HG03342 (cell line): ENCODE results near the gene OGFR.
A peak's percentile ranks its signal among the peaks of the same experiment; 100 is the strongest.

Source experiments
- ATAC-seq: cut with Tn5 transposase; IDR thresholded peaks from one replicate; pipeline ENCODE4 v1.9.1; 2021; ENCODE audit warnings: mild to moderate bottlenecking, moderate library complexity; ENCODE audit not compliant: unreplicated experiment

The OGFR gene

GRCh38 chr20:62856931-62857619, 52.4 kb downstream of the OGFR start:
- no peak for ATAC-seq

DNA sequence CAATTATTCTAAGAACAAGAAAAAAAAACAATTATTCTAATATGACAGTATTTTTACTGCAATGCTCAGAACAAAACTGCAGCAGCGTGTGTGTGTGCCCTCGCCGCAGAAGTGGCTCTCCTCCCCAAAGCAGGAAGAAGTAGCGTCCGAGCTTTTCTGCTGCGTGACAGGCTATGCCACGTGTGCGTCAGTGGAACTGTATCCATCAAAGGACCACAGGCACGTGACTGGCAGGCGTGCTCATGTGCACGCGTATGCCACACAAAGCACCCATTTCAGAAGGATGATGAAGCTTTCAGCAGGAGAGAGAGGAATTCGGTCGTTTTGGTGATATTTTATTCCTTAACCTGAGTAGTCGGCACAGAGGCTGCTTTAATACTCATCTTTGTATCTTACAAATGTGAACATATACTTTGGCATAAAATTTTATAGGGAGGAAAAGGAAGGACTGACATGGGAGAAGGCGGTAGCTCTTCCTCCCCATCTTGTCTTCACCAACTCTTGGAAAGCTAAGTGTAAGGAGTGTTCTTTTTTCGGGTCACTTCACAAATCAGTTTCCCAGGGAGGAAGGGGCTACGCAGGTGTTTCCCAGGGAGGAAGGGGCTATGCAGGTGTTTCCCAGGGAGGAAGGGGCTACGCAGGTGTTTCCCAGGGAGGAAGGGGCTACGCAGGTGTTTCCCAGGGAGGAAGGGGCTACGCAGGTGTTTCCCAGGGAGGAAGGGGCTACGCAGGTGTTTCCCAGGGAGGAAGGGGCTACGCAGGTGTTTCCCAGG, 53.6 kb downstream of the OGFR start:
- ATAC-seq: no peak

GRCh38 chr20:62859721-62860120, 55.1 kb downstream of the OGFR start:
- ATAC-seq: no peak

DNA sequence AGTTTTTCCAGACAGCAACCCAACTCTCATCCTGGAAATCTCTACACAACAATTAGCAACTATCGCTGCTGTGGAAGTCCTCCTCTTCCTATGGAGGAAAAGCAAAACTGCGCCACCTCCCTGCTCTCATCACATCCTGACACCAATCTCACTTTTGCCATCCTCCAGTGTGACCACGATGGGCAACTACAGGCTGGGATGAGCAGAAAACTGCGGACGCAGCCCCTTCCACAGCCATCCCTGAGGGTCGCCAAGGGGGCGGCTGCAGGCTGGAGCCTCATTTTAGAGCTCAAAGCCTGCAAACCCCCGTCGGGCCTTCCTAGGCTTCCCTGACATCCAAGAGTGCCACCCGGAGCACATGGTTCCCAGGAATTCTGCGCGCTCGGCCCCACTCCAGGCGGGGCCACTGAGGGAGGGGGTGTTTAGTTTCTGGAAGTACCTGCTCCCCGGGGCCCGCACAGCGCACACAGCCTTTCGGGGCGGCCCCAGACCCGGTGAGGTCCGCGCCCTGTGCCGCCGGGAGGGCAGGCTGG, 55.8 kb downstream of the OGFR start:
- no peak for ATAC-seq

DNA sequence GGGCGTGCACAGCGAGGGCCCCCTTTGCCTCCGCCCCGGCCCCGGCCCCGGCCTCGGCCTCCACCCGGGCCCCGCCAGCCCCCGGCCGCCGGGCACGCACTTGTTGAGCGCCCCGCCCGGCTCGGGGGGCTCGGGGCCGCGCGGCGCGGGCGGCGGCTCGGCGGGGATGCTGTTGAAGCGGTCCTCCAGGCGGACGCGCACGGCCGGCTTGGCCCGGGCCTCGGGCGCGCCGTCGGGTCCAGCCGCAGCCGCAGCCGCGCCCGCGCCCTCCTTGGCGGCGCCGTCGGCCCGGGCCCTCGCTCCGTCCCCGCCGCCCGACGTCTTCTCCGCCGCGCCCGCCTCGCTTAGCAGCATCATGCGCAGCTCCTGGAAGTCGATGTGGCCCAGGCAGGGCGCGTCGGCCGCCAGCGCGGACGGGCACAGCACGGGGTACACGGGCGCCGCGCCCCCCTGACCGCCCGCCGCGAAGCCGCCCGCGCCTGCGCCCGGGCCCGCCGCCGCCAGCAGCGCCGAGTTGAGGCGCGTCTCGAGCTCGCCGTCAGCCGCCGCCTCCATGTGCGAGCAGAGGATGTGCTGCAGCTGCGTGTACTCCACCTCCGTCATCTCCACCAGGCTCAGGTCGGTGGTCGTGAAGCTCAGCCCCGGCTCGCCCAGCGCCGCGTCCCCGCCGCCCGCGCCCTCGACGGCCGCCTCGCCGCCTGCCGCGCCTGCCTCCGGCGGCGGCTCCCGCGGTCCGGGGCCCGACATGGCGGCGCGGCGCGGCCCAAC, 56.5 kb downstream of the OGFR start:
- peak; percentile 40 for ATAC-seq

GRCh38 chr20:62861726-62862336, 57.2 kb downstream of the OGFR start, which contains the start of gene TCFL5:
TSS of gene TCFL5 (minus strand) at chr20:62861822. CDS start at chr20:62861670, 152 bp downstream.
- ATAC-seq: peak; percentile 59
